HG02885 (cell line): Measurements from ENCODE around the gene NCF4.
A peak's percentile ranks its signal among the peaks of the same experiment; 100 is the strongest.

Source experiments
- ATAC-seq: cut with Tn5 transposase; IDR thresholded peaks from one replicate; pipeline ENCODE4 v1.9.1; 2021; ENCODE audit warnings: mild to moderate bottlenecking; ENCODE audit not compliant: unreplicated experiment, poor library complexity

Gene NCF4

GRCh38 chr22:36887162-36887561 is 26.4 kb downstream of the NCF4 start:
- ATAC-seq, result no peak

GRCh38 chr22:36891646-36892045 is 30.8 kb downstream of the NCF4 start:
- ATAC-seq, result no peak

GRCh38 chr22:36892292-36892691 is 31.5 kb downstream of the NCF4 start:
- no peak for ATAC-seq

- ATAC-seq, result no peak
These were observed 32.5 kb downstream of the NCF4 start for GRCh38 chr22:36893262-36893661.

GRCh38 chr22:36894266-36894665 is 33.5 kb downstream of the NCF4 start:
- no peak for ATAC-seq

- no peak for ATAC-seq
These were observed 36.8 kb downstream of the NCF4 start for GRCh38 chr22:36897611-36898010.

GRCh38 chr22:36898690-36899089 is 37.9 kb downstream of the NCF4 start:
- ATAC-seq, result no peak

GRCh38 chr22:36899498-36899897 is 38.7 kb downstream of the NCF4 start:
- no peak for ATAC-seq

GRCh38 chr22:36900225-36900624 is 39.4 kb downstream of the NCF4 start:
- no peak for ATAC-seq

- no peak for ATAC-seq
These were observed 40.1 kb downstream of the NCF4 start for GRCh38 chr22:36900880-36901279.

- peak; percentile 56 for ATAC-seq
These were observed 40.8 kb downstream of the NCF4 start for GRCh38 chr22:36901411-36902142.

GRCh38 chr22:36902143-36902926 is 41.5 kb downstream of the NCF4 start:
- ATAC-seq, result no peak

- no peak for ATAC-seq
These were observed 43.6 kb downstream of the NCF4 start for GRCh38 chr22:36904260-36904880.

- no peak for ATAC-seq
These were observed 46.7 kb downstream of the NCF4 start for GRCh38 chr22:36907253-36908195.

- ATAC-seq, result no peak
These were observed 49.7 kb downstream of the NCF4 start for GRCh38 chr22:36910461-36910860.

- ATAC-seq, result no peak
These were observed 51.3 kb downstream of the NCF4 start for GRCh38 chr22:36911887-36912661.

- ATAC-seq, result no peak
These were observed 52.1 kb downstream of the NCF4 start for GRCh38 chr22:36912694-36913426.

GRCh38 chr22:36913427-36914389 is 52.9 kb downstream of the NCF4 start, which contains the start of gene CSF2RB:
CSF2RB (plus strand) TSS chr22:36913628; CDS start chr22:36922208, 8,580 bp downstream.
- peak; percentile 51 for ATAC-seq
